Right atrium auricular region (tissue), 2 donors: Measurements from ENCODE around the gene TGM5. TPM values are rescaled to one million over a fixed set of nuclear protein-coding genes. Genes with fewer than 3 reads are reported as not detected.
"Not testable (repeated sequence)": the region's sequence is repeated elsewhere in the genome, so short reads cannot be mapped to it uniquely, and the experiment has no call there.

Experiments
- DNase-seq: peaks from one replicate; pipeline ENCODE4 v3.0.0-alpha.2; 2019; ENCODE audit warnings: low spot score
- H3K27ac ChIP-seq, 2 donors: fragments of 200-600 bp; sonication (generic); 1 replicate in 1 of 2; 2 replicates in 1 of 2; pipeline ENCODE4 v1.5.1; 2016 to 2019
- H3K27me3 ChIP-seq, 2 donors: fragments of 200-600 bp; sonication (generic); one replicate each; pipeline versions ENCODE4 v1.5.1 to v1.6.0; 2017 to 2019
- H3K36me3 ChIP-seq: fragments of 200-600 bp; sonication (generic); one replicate; pipeline ENCODE4 v1.5.1; 2016
- H3K4me1 ChIP-seq, 2 donors: fragments of 200-600 bp; sonication (generic); one replicate each; pipeline versions ENCODE4 v1.5.1 to v1.6.0; 2017 to 2019
- H3K4me3 ChIP-seq, 2 donors: fragments of 200-600 bp; sonication (generic); 1 replicate in 1 of 2; 2 replicates in 1 of 2; pipeline ENCODE4 v1.5.1; 2017 to 2019; ENCODE audit warnings: mild to moderate bottlenecking in 1 of 2, moderate library complexity in 1 of 2
- H3K9me3 ChIP-seq, 2 donors: fragments of 200-600 bp; sonication (generic); one replicate each; pipeline ENCODE4 v1.5.1; 2019
- CTCF ChIP-seq, 2 donors: fragments of 200-600 bp; sonication (generic); IDR thresholded peaks; one replicate each; pipeline ENCODE4 v1.5.1; 2019; ENCODE audit warnings: antibody characterized with exemption in 2 of 2
- total RNA-seq, 2 donors: library from RNA; depleted of rRNA; stranded (reverse); fragments of >200 nt; gene quantifications; one replicate each; pipeline ENCODE4 v1.1.0, GENCODE V29; 2016

Gene TGM5
- total RNA-seq, 2 donors from 2014 or later = 0.15 TPM; not detected in 1

GRCh38 chr15:43207024-43207423 is 59.7 kb downstream of the TGM5 start:
- Histone ChIP-seq H3K9me3 (no peaks in the 10 kb centered on the region), H3K4me3 (no peak overlapping the region), H3K4me1 (peaks cover 0 to 6% of the 10 kb centered on the region in 2 donors), H3K27ac (no peak overlapping the region), H3K36me3 (no peaks in the 10 kb centered on the region), H3K27me3 (no peaks in the 10 kb centered on the region)
- TF ChIP-seq CTCF (IDR thresholded peaks at IDR 0.05) = no peak
- DNase-seq = no peak

GRCh38 chr15:43206054-43206453 is 60.7 kb downstream of the TGM5 start:
- Histone ChIP-seq H3K4me3 (no peak overlapping the region), H3K4me1 (peaks cover 0 to 6% of the 10 kb centered on the region in 2 donors), H3K9me3 (no peaks in the 10 kb centered on the region), H3K27me3 (no peaks in the 10 kb centered on the region), H3K27ac (no peak overlapping the region), H3K36me3 (no peaks in the 10 kb centered on the region)
- DNase-seq = no peak
- TF ChIP-seq CTCF (IDR thresholded peaks at IDR 0.05) = no peak

- no peak for DNase-seq
- Histone ChIP-seq H3K36me3 (no peaks in the 10 kb centered on the region), H3K4me3 (no peak overlapping the region), H3K27me3 (no peaks in the 10 kb centered on the region), H3K27ac (no peak overlapping the region), H3K4me1 (peaks cover 0 to 6% of the 10 kb centered on the region in 2 donors), H3K9me3 (no peaks in the 10 kb centered on the region)
- peak; percentile 32 to 69 for TF ChIP-seq CTCF (IDR thresholded peaks at IDR 0.05)
Measured at GRCh38 chr15:43204016-43204901, 62.5 kb downstream of the TGM5 start.

- Histone ChIP-seq H3K4me1 (peaks cover 0 to 7% of the 10 kb centered on the region in 2 donors), H3K27ac (no peak overlapping the region), H3K9me3 (peaks cover 0 to 3% of the 10 kb centered on the region in 2 donors), H3K36me3 (peaks cover 9% of the 10 kb centered on the region), H3K4me3 (no peak overlapping the region), H3K27me3 (no peaks in the 10 kb centered on the region)
- no peak for TF ChIP-seq CTCF (IDR thresholded peaks at IDR 0.05)
- DNase-seq = no peak
Measured at GRCh38 chr15:43199945-43200488, 66.7 kb downstream of the TGM5 start.

GRCh38 chr15:43198992-43199391 is 67.7 kb downstream of the TGM5 start:
- no peak for DNase-seq
- TF ChIP-seq CTCF (IDR thresholded peaks at IDR 0.05) = no peak
- Histone ChIP-seq H3K4me3 (no peak overlapping the region), H3K27me3 (no peaks in the 10 kb centered on the region), H3K9me3 (peaks cover 0 to 3% of the 10 kb centered on the region in 2 donors), H3K4me1 (peaks cover 0 to 7% of the 10 kb centered on the region in 2 donors), H3K27ac (no peak overlapping the region), H3K36me3 (peaks cover 9% of the 10 kb centered on the region)

GRCh38 chr15:43198556-43198955 is 68.2 kb downstream of the TGM5 start:
- not testable (repeated sequence) for H3K4me3 ChIP-seq, H3K27ac ChIP-seq, H3K4me1 ChIP-seq, H3K27me3 ChIP-seq, H3K9me3 ChIP-seq, H3K36me3 ChIP-seq, DNase-seq

GRCh38 chr15:43197773-43198172 is 69.0 kb downstream of the TGM5 start:
- DNase-seq, H3K4me1 ChIP-seq, H3K27me3 ChIP-seq, H3K9me3 ChIP-seq, H3K27ac ChIP-seq, H3K4me3 ChIP-seq: not testable (repeated sequence)
- peaks cover 15% of the 10 kb centered on the region for H3K36me3 ChIP-seq
